Measurements from ENCODE around the gene DENND5A. TPM values are rescaled to one million over a fixed set of nuclear protein-coding genes. Genes with fewer than 3 reads are reported as not detected.

Gene DENND5A
- total RNA-seq, 1 experiment from 2014 or later, result 37.7 TPM

GRCh38 chr11:9313648-9314290 lies 48.6 kb upstream of the DENND5A start:
- CTCF ChIA-PET, result no interaction called here
- BruUV-seq (replicated peaks), result TSS peak; percentile 56
- Histone ChIP-seq H3K4me1 (ENCODE audit: insufficient read depth, low read length) (peaks cover 15% of the 10 kb centered on the region), H3K79me2 (ENCODE audit: low read length) (peaks cover 57% of the 10 kb centered on the region), H3K27ac (ENCODE audit: low read length) (peak overlapping the region; percentile 61), H3F3A (ENCODE audit: low read length, unreplicated experiment) (no peaks in the 10 kb centered on the region), H3K36me3 (ENCODE audit: low read depth, low read length) (0 out of 2 replicates have a peak, but pooled peaks cover 3% of the 10 kb centered on the region), H3K4me3 (ENCODE audit: low read length) (peak overlapping the region; percentile 98), H3K4me2 (ENCODE audit: low read length) (peak overlapping the region; percentile 94), H3K9me3 (ENCODE audit: low read length) (no peaks in the 10 kb centered on the region), H3K9me2 (replicated peaks; ENCODE audit: low read length) (no peaks in the 10 kb centered on the region), H3K9ac (ENCODE audit: low read length) (peak overlapping the region; percentile 96), H4K20me1 (ENCODE audit: low read length) (peaks cover 12% of the 10 kb centered on the region), H3K27me3 (ENCODE audit: low read length) (no peaks in the 10 kb centered on the region), H2AFZ (ENCODE audit: low read length) (peak overlapping the region; percentile 90)
- ATAC-seq (peak; percentile 9), DNase-seq (peak; percentile 18)
- intact Hi-C loops (cut with micrococcal nuclease), result loop anchor here (1.0 to 2.0 kb wide), 2 partner anchors 48 to 71 kb away; partner anchors contain the start of gene IPO7
- POLR2A ChIA-PET (ENCODE audit: unreplicated experiment), result interaction anchor here (0.6 to 0.9 kb wide), 5 partner anchors 10 to 147 kb away, joined by 3 to 4 read pairs (median 3); no protein-coding TSS in a partner anchor
- no peak for TF ChIP-seq EZH2 (IDR thresholded peaks at IDR 0.05; ENCODE audit: low read length, unreplicated experiment)
- no peak for TF ChIP-seq EZH2phosphoT487 (IDR thresholded peaks at IDR 0.05; ENCODE audit: borderline replicate concordance, low read length)
- no peak for TF ChIP-seq CTCF (conservative IDR thresholded peaks at IDR 0.05; ENCODE audit: low read depth, low read length)

GRCh38 chr11:9310485-9311090 lies 45.4 kb upstream of the DENND5A start:
- no peaks in the 10 kb centered on the region for H3F3A ChIP-seq (ENCODE audit: low read length, unreplicated experiment)
- H3K9me2 ChIP-seq (replicated peaks; ENCODE audit: low read length), result no peaks in the 10 kb centered on the region
- no peaks in the 10 kb centered on the region for H3K27me3 ChIP-seq (ENCODE audit: low read length)
- no peak for ATAC-seq
- no peaks in the 10 kb centered on the region for H3K9me3 ChIP-seq (ENCODE audit: low read length)
- peaks cover 15% of the 10 kb centered on the region for H3K4me1 ChIP-seq (ENCODE audit: insufficient read depth, low read length)
- no peak overlapping the region for H3K27ac ChIP-seq (ENCODE audit: low read length)
- H3K4me2 ChIP-seq (ENCODE audit: low read length), result no peak overlapping the region
- H3K4me3 ChIP-seq (ENCODE audit: low read length), result no peak overlapping the region
- no TSS peak for BruUV-seq (replicated peaks)
- ChIA-PET CTCF (no interaction called here), POLR2A (ENCODE audit: unreplicated experiment) (no interaction called here)
- intact Hi-C loops (cut with micrococcal nuclease), result no loop called here
- no peak overlapping the region for H3K9ac ChIP-seq (ENCODE audit: low read length)
- 0 out of 2 replicates have a peak, but pooled peaks cover 3% of the 10 kb centered on the region for H3K36me3 ChIP-seq (ENCODE audit: low read depth, low read length)
- no peak overlapping the region for H2AFZ ChIP-seq (ENCODE audit: low read length)
- no peak for DNase-seq
- TF ChIP-seq EZH2phosphoT487 (IDR thresholded peaks at IDR 0.05; ENCODE audit: borderline replicate concordance, low read length) (no peak), EZH2 (IDR thresholded peaks at IDR 0.05; ENCODE audit: low read length, unreplicated experiment) (no peak), CTCF (conservative IDR thresholded peaks at IDR 0.05; ENCODE audit: low read depth, low read length) (no peak)
- peaks cover 88% of the 10 kb centered on the region for H3K79me2 ChIP-seq (ENCODE audit: low read length)
- H4K20me1 ChIP-seq (ENCODE audit: low read length), result peaks cover 17% of the 10 kb centered on the region

GRCh38 chr11:9304178-9304577 lies 39.0 kb upstream of the DENND5A start:
- Histone ChIP-seq H3K79me2 (ENCODE audit: low read length) (peaks cover 76% of the 10 kb centered on the region), H3K9me3 (ENCODE audit: low read length) (no peaks in the 10 kb centered on the region), H3K27me3 (ENCODE audit: low read length) (no peaks in the 10 kb centered on the region), H3K36me3 (ENCODE audit: low read depth, low read length) (no peaks in the 10 kb centered on the region; the same call in 1 of the 2 replicates), H3K4me1 (ENCODE audit: insufficient read depth, low read length) (no peaks in the 10 kb centered on the region), H3K27ac (ENCODE audit: low read length) (no peak overlapping the region), H2AFZ (ENCODE audit: low read length) (no peak overlapping the region), H3K9me2 (replicated peaks; ENCODE audit: low read length) (no peaks in the 10 kb centered on the region), H3K9ac (ENCODE audit: low read length) (no peak overlapping the region), H4K20me1 (ENCODE audit: low read length) (peaks cover 6% of the 10 kb centered on the region; the same call in 1 of the 2 replicates), H3F3A (ENCODE audit: low read length, unreplicated experiment) (no peaks in the 10 kb centered on the region), H3K4me2 (ENCODE audit: low read length) (no peak overlapping the region), H3K4me3 (ENCODE audit: low read length) (no peak overlapping the region)
- intact Hi-C loops (cut with micrococcal nuclease), result no loop called here
- DNase-seq, result no peak
- CTCF ChIA-PET, result no interaction called here
- no peak for TF ChIP-seq EZH2phosphoT487 (IDR thresholded peaks at IDR 0.05; ENCODE audit: borderline replicate concordance, low read length)
- no peak for TF ChIP-seq EZH2 (IDR thresholded peaks at IDR 0.05; ENCODE audit: low read length, unreplicated experiment)
- TF ChIP-seq CTCF (conservative IDR thresholded peaks at IDR 0.05; ENCODE audit: low read depth, low read length), result no peak
- POLR2A ChIA-PET (ENCODE audit: unreplicated experiment), result no interaction called here
- no peak for ATAC-seq
- BruUV-seq (replicated peaks), result no TSS peak

Measured in PC-3 (cell line).